ENCODE results near the gene KLF3. TPM values are rescaled to one million over a fixed set of nuclear protein-coding genes. Genes with fewer than 3 reads are reported as not detected.

Gene KLF3
- total and polyA plus RNA-seq, 2 of the 8 experiments (the other 6 are each of a cell fraction or from before 2014, with no cell fraction given): 8.0 to 14.9 TPM

GRCh38 chr4:38723114-38723513 lies 59.1 kb downstream of the KLF3 start:
- Histone ChIP-seq H2BK12ac (ENCODE audit: low read depth, low read length) (no peak overlapping the region), H2AK5ac (ENCODE audit: low read depth, low read length) (no peak overlapping the region), H2BK20ac (ENCODE audit: low read length) (no peak overlapping the region), H3K4me3 (ENCODE audit: extremely low read depth in 1 of 4, insufficient read depth in 2 of 4, low read depth in 3 of 4, low read length in 4 of 4) (no peak overlapping the region), H3K9me3 (ENCODE audit: insufficient read depth in 2 of 2, low read depth in 1 of 2, low read length in 1 of 2) (no peaks in the 10 kb centered on the region; a peak in 1 of 4 replicates), H4K5ac (ENCODE audit: insufficient read length, low read depth, low read length) (no peak overlapping the region), H3K9ac (replicated peaks in 1 of 4; ENCODE audit: extremely low read depth in 1 of 4, low read depth in 3 of 4, low read length in 3 of 4) (no peak overlapping the region), H3K14ac (ENCODE audit: insufficient read length) (no peak overlapping the region), H2AFZ (ENCODE audit: low read length) (no peak overlapping the region), H3K27ac (ENCODE audit: low read depth, low read length) (no peak overlapping the region), H3K4me2 (ENCODE audit: insufficient read depth in 1 of 2, low read depth in 2 of 2, low read length in 2 of 2) (no peak overlapping the region), H3K18ac (ENCODE audit: extremely low read depth, low read length) (no peak overlapping the region), H3K79me1 (ENCODE audit: low read depth, low read length) (no peaks in the 10 kb centered on the region), H3K23ac (ENCODE audit: insufficient read length) (no peak overlapping the region), H3K4ac (replicated peaks; ENCODE audit: insufficient read length, low read depth, low read length) (no peak overlapping the region), H4K91ac (replicated peaks; ENCODE audit: insufficient read length, low read length) (no peak overlapping the region), H3K4me1 (replicated peaks in 1 of 4; ENCODE audit: control insufficient read depth in 3 of 4, insufficient read depth in 4 of 4, low read length in 3 of 4) (no peaks in the 10 kb centered on the region), H3K27me3 (replicated peaks in 1 of 4; ENCODE audit: control insufficient read depth in 3 of 4, extremely low read depth in 1 of 4, insufficient read depth in 3 of 4, low read length in 3 of 4) (no peaks in the 10 kb centered on the region), H2BK120ac (replicated peaks; ENCODE audit: low read depth, low read length) (no peak overlapping the region), H4K20me1 (replicated peaks in 1 of 2; ENCODE audit: control insufficient read depth in 1 of 2, insufficient read depth in 2 of 2, low read length in 2 of 2) (no peaks in the 10 kb centered on the region), H2BK5ac (ENCODE audit: low read depth, low read length) (no peak overlapping the region), H3K36me3 (ENCODE audit: control insufficient read depth in 2 of 4, insufficient read depth in 4 of 4, low read length in 3 of 4) (no peaks in the 10 kb centered on the region), H3K56ac (replicated peaks; ENCODE audit: insufficient read length, low read depth, low read length) (no peak overlapping the region), H4K8ac (ENCODE audit: extremely low read depth, insufficient read depth, low read length) (no peak overlapping the region), H2BK15ac (ENCODE audit: low read length) (no peak overlapping the region), H3K79me2 (ENCODE audit: control insufficient read depth in 1 of 2, insufficient read depth in 2 of 2, low read length in 2 of 2) (no peaks in the 10 kb centered on the region), H3K23me2 (ENCODE audit: low read depth, low read length) (no peaks in the 10 kb centered on the region)
- DNase-seq (ENCODE audit: low read depth in 1 of 2, low spot score in 2 of 2): no peak
- POLR2A ChIA-PET (ENCODE audit: partially characterized antibody): interaction anchor here (0.7 kb wide), 1 partner anchor 18 kb away, joined by 3 read pairs; no protein-coding TSS in a partner anchor
- CTCF ChIA-PET (ENCODE audit: partially characterized antibody): interaction anchor here (0.8 to 1.6 kb wide), 2 partner anchors 9 to 404 kb away, joined by 3 read pairs; no protein-coding TSS in a partner anchor
- WGBS, 2 experiments (ENCODE audit: extremely low coverage in 1 of 2, insufficient coverage in 1 of 2, insufficient read length in 1 of 2, insufficient replicate concordance in 2 of 2, low coverage in 1 of 2, low lambda C conversion rate in 2 of 2, missing lambda C conversion rate in 1 of 2): 63% methylated on average over 4 of the region's 4 CpGs; no CpG with 5 or more reads in 1 of the 2 experiments
- no peak for FAIRE-seq
- TF ChIP-seq SUZ12 (IDR thresholded peaks at IDR 0.05; ENCODE audit: low read length) (no peak), ZNF274 (IDR thresholded peaks at IDR 0.05; ENCODE audit: borderline replicate concordance, extremely low read depth, low read length) (no peak), TBP (IDR thresholded peaks at IDR 0.05; ENCODE audit: low read depth, low read length) (no peak), RAD21 (IDR thresholded peaks at IDR 0.05 in 1 of 2, conservative IDR thresholded peaks at IDR 0.05 in 1 of 2; ENCODE audit: low read depth in 2 of 2, low read length in 2 of 2) (no peak), TCF12 (IDR thresholded peaks at IDR 0.05; ENCODE audit: low read depth, low read length) (no peak), SIRT6 (IDR thresholded peaks at IDR 0.05; ENCODE audit: low read length) (no peak), CHD1 (IDR thresholded peaks at IDR 0.05; ENCODE audit: low read depth, low read length) (no peak), FOSL1 (IDR thresholded peaks at IDR 0.05; ENCODE audit: insufficient read depth, low read depth, low read length) (no peak), SAP30 (IDR thresholded peaks at IDR 0.05; ENCODE audit: insufficient read depth, insufficient replicate concordance, low read length) (no peak), KDM4A (IDR thresholded peaks at IDR 0.05; ENCODE audit: low read depth, low read length, severe bottlenecking) (no peak), RBBP5 (IDR thresholded peaks at IDR 0.05; ENCODE audit: borderline replicate concordance, low read depth, low read length) (no peak), RFX5 (IDR thresholded peaks at IDR 0.05; ENCODE audit: borderline replicate concordance, low read depth, low read length) (no peak), SP2 (IDR thresholded peaks at IDR 0.05; ENCODE audit: low read length) (no peak), SIX5 (IDR thresholded peaks at IDR 0.05; ENCODE audit: low read depth, low read length) (no peak), JUN (IDR thresholded peaks at IDR 0.05; ENCODE audit: low read depth, low read length) (no peak)
